Parathyroid adenoma (tissue), 2 donors: Measurements from ENCODE around the gene OSTN.

Experiments
- H2AFZ ChIP-seq: fragments of 300-600 bp; sonication (generic); one replicate; pipeline ENCODE4 v1.7.0; 2017; ENCODE audit warnings: antibody characterized with exemption, mild to moderate bottlenecking
- H3K27ac ChIP-seq: fragments of 300-600 bp; sonication (generic); one replicate; pipeline ENCODE4 v1.7.0; 2017
- H3K27me3 ChIP-seq: fragments of 300-600 bp; sonication (generic); one replicate; pipeline ENCODE4 v1.7.0; 2017; ENCODE audit warnings: low read length; ENCODE audit not compliant: control insufficient read depth, insufficient read depth
- H3K36me3 ChIP-seq: fragments of 300-600 bp; sonication (generic); one replicate; pipeline ENCODE4 v1.7.0; 2017; ENCODE audit warnings: low read length; ENCODE audit not compliant: control insufficient read depth, insufficient read depth
- H3K4me1 ChIP-seq: fragments of 300-600 bp; sonication (generic); one replicate; pipeline ENCODE4 v1.7.0; 2017; ENCODE audit warnings: control low read depth
- H3K4me2 ChIP-seq: fragments of 300-600 bp; sonication (generic); one replicate; pipeline ENCODE4 v1.7.0; 2017; ENCODE audit warnings: low read length
- H3K4me3 ChIP-seq: fragments of 300-600 bp; sonication (generic); one replicate; pipeline ENCODE4 v1.7.0; 2017; ENCODE audit warnings: low read depth, low read length
- H3K79me2 ChIP-seq: fragments of 300-600 bp; sonication (generic); one replicate; pipeline ENCODE4 v1.7.0; 2017; ENCODE audit warnings: control low read depth
- H3K9ac ChIP-seq: fragments of 300-600 bp; sonication (generic); one replicate; pipeline ENCODE4 v1.7.0; 2017; ENCODE audit warnings: mild to moderate bottlenecking
- H3K9me3 ChIP-seq: fragments of 300-600 bp; sonication (generic); one replicate; pipeline ENCODE4 v1.7.0; 2017; ENCODE audit warnings: low read length; ENCODE audit not compliant: control insufficient read depth
- TF ChIP-seq, protein P1 (sequence below): fragments of 300-600 bp; sonication (generic); IDR thresholded peaks from one replicate; pipeline ENCODE4 v1.7.0; 2017; ENCODE audit warnings: antibody characterized with exemption, mild to moderate bottlenecking
- donor health status: primary hyperparathyroidism.

OSTN gene

GRCh38 chr3:191254098-191254873 is 55.2 kb downstream of the OSTN start:
- no peak overlapping the region for H2AFZ ChIP-seq
- H3K4me2 ChIP-seq: no peak overlapping the region
- H3K36me3 ChIP-seq: no peaks in the 10 kb centered on the region
- H3K4me1 ChIP-seq: no peaks in the 10 kb centered on the region
- H3K4me3 ChIP-seq: no peak overlapping the region
- no peaks in the 10 kb centered on the region for H3K27me3 ChIP-seq
- TF ChIP-seq, protein P1, sequence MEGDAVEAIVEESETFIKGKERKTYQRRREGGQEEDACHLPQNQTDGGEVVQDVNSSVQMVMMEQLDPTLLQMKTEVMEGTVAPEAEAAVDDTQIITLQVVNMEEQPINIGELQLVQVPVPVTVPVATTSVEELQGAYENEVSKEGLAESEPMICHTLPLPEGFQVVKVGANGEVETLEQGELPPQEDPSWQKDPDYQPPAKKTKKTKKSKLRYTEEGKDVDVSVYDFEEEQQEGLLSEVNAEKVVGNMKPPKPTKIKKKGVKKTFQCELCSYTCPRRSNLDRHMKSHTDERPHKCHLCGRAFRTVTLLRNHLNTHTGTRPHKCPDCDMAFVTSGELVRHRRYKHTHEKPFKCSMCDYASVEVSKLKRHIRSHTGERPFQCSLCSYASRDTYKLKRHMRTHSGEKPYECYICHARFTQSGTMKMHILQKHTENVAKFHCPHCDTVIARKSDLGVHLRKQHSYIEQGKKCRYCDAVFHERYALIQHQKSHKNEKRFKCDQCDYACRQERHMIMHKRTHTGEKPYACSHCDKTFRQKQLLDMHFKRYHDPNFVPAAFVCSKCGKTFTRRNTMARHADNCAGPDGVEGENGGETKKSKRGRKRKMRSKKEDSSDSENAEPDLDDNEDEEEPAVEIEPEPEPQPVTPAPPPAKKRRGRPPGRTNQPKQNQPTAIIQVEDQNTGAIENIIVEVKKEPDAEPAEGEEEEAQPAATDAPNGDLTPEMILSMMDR: no peak
- H3K9ac ChIP-seq: no peak overlapping the region
- no peaks in the 10 kb centered on the region for H3K79me2 ChIP-seq
- no peak overlapping the region for H3K27ac ChIP-seq
- H3K9me3 ChIP-seq: no peaks in the 10 kb centered on the region

DNA sequence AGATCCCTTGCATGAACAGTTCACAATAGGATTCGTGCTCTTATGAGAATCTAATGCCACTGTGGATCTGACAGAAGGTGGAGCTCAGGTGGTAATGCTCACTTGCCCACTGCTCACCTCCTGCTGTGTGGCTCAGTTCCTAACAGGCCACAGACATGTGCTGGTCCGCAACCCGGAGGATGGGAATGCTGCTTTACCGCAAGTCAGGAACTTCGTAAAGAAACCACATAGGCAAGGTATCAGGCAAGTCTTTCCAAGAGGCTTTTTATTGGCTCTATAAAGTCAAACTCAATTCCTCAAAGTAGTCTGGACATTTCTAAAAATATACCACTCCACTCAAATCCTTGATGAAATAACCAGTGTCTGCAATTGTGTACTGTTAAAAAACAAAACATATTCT is 56.1 kb downstream of the OSTN start:
- Histone ChIP-seq H3K9ac (no peak overlapping the region), H3K27ac (no peak overlapping the region), H3K27me3 (no peaks in the 10 kb centered on the region), H3K79me2 (no peaks in the 10 kb centered on the region), H3K4me3 (no peak overlapping the region), H3K4me1 (no peaks in the 10 kb centered on the region), H2AFZ (no peak overlapping the region), H3K36me3 (no peaks in the 10 kb centered on the region), H3K9me3 (no peaks in the 10 kb centered on the region), H3K4me2 (no peak overlapping the region)
- TF ChIP-seq, protein P1: no peak

- Histone ChIP-seq H2AFZ (no peak overlapping the region), H3K9me3 (no peaks in the 10 kb centered on the region), H3K27me3 (no peaks in the 10 kb centered on the region), H3K4me1 (no peaks in the 10 kb centered on the region), H3K9ac (no peak overlapping the region), H3K27ac (no peak overlapping the region), H3K36me3 (no peaks in the 10 kb centered on the region), H3K79me2 (no peaks in the 10 kb centered on the region), H3K4me3 (no peak overlapping the region), H3K4me2 (no peak overlapping the region)
- TF ChIP-seq, protein P1: no peak
Observed at GRCh38 chr3:191256405-191256804, 57.4 kb downstream of the OSTN start.

- Histone ChIP-seq H3K79me2 (no peaks in the 10 kb centered on the region), H3K9me3 (no peaks in the 10 kb centered on the region), H3K4me3 (no peak overlapping the region), H3K4me1 (no peaks in the 10 kb centered on the region), H3K27me3 (no peaks in the 10 kb centered on the region), H3K4me2 (no peak overlapping the region), H3K27ac (no peak overlapping the region), H3K9ac (no peak overlapping the region), H3K36me3 (no peaks in the 10 kb centered on the region), H2AFZ (no peak overlapping the region)
- TF ChIP-seq, protein P1: no peak
Observed at GRCh38 chr3:191257286-191257685, 58.2 kb downstream of the OSTN start.

- no peak overlapping the region for H3K4me3 ChIP-seq
- TF ChIP-seq, protein P1: no peak
Observed at GRCh38 chr3:191259486-191259885, 60.4 kb downstream of the OSTN start.

More at GRCh38 chr3:191259486-191259885, 60.4 kb downstream of the OSTN start:
- no peaks in the 10 kb centered on the region for H3K9me3 ChIP-seq
- H2AFZ ChIP-seq: no peak overlapping the region
- no peak overlapping the region for H3K4me2 ChIP-seq
- no peak overlapping the region for H3K27ac ChIP-seq
- no peaks in the 10 kb centered on the region for H3K36me3 ChIP-seq
- no peaks in the 10 kb centered on the region for H3K4me1 ChIP-seq
- H3K27me3 ChIP-seq: no peaks in the 10 kb centered on the region
- H3K79me2 ChIP-seq: no peaks in the 10 kb centered on the region
- no peak overlapping the region for H3K9ac ChIP-seq
